Measurements from ENCODE around the gene DCUN1D2. TPM values are rescaled to one million over a fixed set of nuclear protein-coding genes. Genes with fewer than 3 reads are reported as not detected.

DCUN1D2 gene
- total RNA-seq, 1 donor = 8.3 TPM

GRCh38 chr13:113491418-113491883, 940 bp upstream of the DCUN1D2 start:
- H3K4me3 ChIP-seq (ENCODE audit: low read depth, low read length) = peak overlapping the region; percentile 82
- DNase-seq (ENCODE audit: low read depth) = peak; percentile 17
- TF ChIP-seq, protein P1, sequence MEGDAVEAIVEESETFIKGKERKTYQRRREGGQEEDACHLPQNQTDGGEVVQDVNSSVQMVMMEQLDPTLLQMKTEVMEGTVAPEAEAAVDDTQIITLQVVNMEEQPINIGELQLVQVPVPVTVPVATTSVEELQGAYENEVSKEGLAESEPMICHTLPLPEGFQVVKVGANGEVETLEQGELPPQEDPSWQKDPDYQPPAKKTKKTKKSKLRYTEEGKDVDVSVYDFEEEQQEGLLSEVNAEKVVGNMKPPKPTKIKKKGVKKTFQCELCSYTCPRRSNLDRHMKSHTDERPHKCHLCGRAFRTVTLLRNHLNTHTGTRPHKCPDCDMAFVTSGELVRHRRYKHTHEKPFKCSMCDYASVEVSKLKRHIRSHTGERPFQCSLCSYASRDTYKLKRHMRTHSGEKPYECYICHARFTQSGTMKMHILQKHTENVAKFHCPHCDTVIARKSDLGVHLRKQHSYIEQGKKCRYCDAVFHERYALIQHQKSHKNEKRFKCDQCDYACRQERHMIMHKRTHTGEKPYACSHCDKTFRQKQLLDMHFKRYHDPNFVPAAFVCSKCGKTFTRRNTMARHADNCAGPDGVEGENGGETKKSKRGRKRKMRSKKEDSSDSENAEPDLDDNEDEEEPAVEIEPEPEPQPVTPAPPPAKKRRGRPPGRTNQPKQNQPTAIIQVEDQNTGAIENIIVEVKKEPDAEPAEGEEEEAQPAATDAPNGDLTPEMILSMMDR (IDR thresholded peaks at IDR 0.05; ENCODE audit: insufficient read depth, low read length) = no peak

- peak; percentile 42 for DNase-seq (ENCODE audit: low read depth)
- peak overlapping the region; percentile 85 for H3K4me3 ChIP-seq (ENCODE audit: low read depth, low read length)
- TF ChIP-seq, protein P1 (IDR thresholded peaks at IDR 0.05; ENCODE audit: insufficient read depth, low read length) = no peak
Measured at GRCh38 chr13:113489549-113490495, 689 bp downstream of the DCUN1D2 start.

GRCh38 chr13:113489171-113489548, 1.4 kb downstream of the DCUN1D2 start:
- peak overlapping the region; percentile 85 for H3K4me3 ChIP-seq (ENCODE audit: low read depth, low read length)
- DNase-seq (ENCODE audit: low read depth) = no peak
- TF ChIP-seq, protein P1 (IDR thresholded peaks at IDR 0.05; ENCODE audit: insufficient read depth, low read length) = no peak

- DNase-seq (ENCODE audit: low read depth) = no peak
- TF ChIP-seq, protein P1 (IDR thresholded peaks at IDR 0.05; ENCODE audit: insufficient read depth, low read length) = no peak
- H3K4me3 ChIP-seq (ENCODE audit: low read depth, low read length) = no peak overlapping the region
Measured at GRCh38 chr13:113488283-113488682, 2.2 kb downstream of the DCUN1D2 start.

GRCh38 chr13:113486698-113487097, 3.8 kb downstream of the DCUN1D2 start:
- no peak for DNase-seq (ENCODE audit: low read depth)
- no peak overlapping the region for H3K4me3 ChIP-seq (ENCODE audit: low read depth, low read length)
- TF ChIP-seq, protein P1 (IDR thresholded peaks at IDR 0.05; ENCODE audit: insufficient read depth, low read length) = no peak

DNA sequence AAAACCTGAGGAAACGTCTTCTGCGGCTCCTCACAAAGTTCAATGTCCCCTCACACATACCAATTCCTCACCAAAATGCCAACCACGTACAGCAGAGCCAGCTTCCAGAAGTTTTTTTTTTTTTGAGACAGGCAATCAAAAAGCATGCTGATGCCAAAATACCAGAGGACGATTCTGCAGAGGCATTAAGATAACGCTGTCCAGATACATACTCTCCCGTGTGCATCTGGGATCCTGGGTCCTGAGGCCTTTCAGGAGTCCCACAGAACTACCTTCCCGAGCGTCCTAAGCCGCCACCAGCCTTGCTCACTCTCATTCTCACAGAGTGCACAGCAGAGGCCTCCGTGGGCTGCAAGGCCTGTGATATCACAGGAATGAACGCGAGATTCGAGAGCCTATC, 5.0 kb downstream of the DCUN1D2 start:
- TF ChIP-seq, protein P1 (IDR thresholded peaks at IDR 0.05; ENCODE audit: insufficient read depth, low read length) = no peak
- DNase-seq (ENCODE audit: low read depth) = no peak
- no peak overlapping the region for H3K4me3 ChIP-seq (ENCODE audit: low read depth, low read length)

Measured in fibroblast of the aortic adventitia (primary cell).